Stimulated activated naive B cell treated with anti-CD40 and anti-IgM and Interleukin-4, amounts not matched to agents 10 μg/mL and 1 μg/mL and 100 μg/mL, for 72 hours (primary cell): ENCODE measurements around the gene KCTD21.
A peak's percentile ranks its signal among the peaks of the same experiment; 100 is the strongest.

Source experiments
- ATAC-seq, 2 donors: fragments of 150-1000 bp; cut with Tn5 transposase; replicated peaks; 2 replicates each; pipeline ENCODE4 v1.10.0; 2021; ENCODE audit warnings: moderate library complexity in 1 of 2
- DNase-seq: peaks from one replicate; pipeline ENCODE4 v3.0.0; 2021
- H3K27ac Mint-ChIP-seq: one replicate; pipeline ENCODE4 v1.8.0; 2022; ENCODE audit warnings: mild to moderate bottlenecking, mixed read lengths
- H3K27me3 Mint-ChIP-seq, 2 donors: one replicate each; pipeline ENCODE4 v1.8.0; 2022; ENCODE audit warnings: mixed read lengths in 2 of 2
- H3K36me3 Mint-ChIP-seq, 2 donors: one replicate each; pipeline ENCODE4 v1.8.0; 2022; ENCODE audit warnings: mixed read lengths in 2 of 2, mild to moderate bottlenecking in 1 of 2
- H3K4me1 Mint-ChIP-seq, 2 donors: one replicate each; pipeline ENCODE4 v1.8.0; 2022; ENCODE audit warnings: mixed read lengths in 2 of 2, mild to moderate bottlenecking in 1 of 2
- H3K4me3 Mint-ChIP-seq, 2 donors: one replicate each; pipeline ENCODE4 v1.8.0; 2022; ENCODE audit warnings: mild to moderate bottlenecking in 2 of 2, mixed read lengths in 2 of 2, moderate library complexity in 1 of 2
- H3K9me3 Mint-ChIP-seq, 2 donors: one replicate each; pipeline ENCODE4 v1.8.0; 2022; ENCODE audit warnings: mixed read lengths in 2 of 2, mild to moderate bottlenecking in 1 of 2

Gene KCTD21

DNA sequence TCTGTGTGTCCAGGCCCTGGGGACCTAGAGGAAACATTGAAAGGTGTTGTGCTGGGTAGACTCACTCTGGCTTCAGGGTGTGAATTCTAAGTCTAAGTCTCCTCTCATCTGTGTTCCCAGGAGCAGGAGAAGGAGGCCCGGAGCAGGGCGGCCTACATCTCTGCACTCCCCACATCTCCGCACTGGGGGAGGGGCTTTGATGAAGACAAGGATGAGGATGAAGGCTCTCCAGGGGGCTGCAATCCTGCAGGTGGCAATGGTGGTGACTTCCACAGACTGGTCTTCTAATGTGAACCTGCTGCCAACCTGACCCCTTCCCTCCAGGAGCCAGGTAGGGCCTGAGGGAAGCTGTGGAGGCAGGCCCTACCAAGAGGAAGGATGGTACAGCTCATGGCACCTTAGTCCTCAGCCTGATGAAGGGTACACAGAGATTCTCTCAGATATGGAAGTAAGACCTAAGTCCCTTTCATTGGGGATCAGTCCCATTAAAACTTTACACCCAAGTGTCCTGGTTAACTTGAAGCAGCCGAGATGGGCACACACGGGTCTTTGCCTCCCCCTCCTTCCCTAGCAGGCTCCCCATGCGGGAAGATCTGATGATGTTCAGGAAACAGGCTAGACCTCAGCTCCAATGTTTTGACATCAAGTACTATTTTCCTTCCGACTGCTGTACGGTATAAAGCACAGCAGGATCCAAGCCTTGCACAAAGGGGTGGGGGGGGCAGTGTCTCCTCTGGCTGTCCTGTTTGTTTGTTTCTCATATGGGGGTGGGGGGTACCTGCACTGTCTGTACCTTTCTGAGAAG is 25.3 kb upstream of the KCTD21 start:
- no peak overlapping the region for H3K27ac Mint-ChIP-seq
- DNase-seq = no peak
- no peak for ATAC-seq
- H3K9me3 Mint-ChIP-seq = no peaks in the 10 kb centered on the region
- H3K27me3 Mint-ChIP-seq = no peaks in the 10 kb centered on the region
- H3K4me1 Mint-ChIP-seq = peaks cover 0 to 2% of the 10 kb centered on the region in 2 donors
- peaks cover 28 to 63% of the 10 kb centered on the region in 2 donors for H3K36me3 Mint-ChIP-seq
- H3K4me3 Mint-ChIP-seq = no peak overlapping the region

DNA sequence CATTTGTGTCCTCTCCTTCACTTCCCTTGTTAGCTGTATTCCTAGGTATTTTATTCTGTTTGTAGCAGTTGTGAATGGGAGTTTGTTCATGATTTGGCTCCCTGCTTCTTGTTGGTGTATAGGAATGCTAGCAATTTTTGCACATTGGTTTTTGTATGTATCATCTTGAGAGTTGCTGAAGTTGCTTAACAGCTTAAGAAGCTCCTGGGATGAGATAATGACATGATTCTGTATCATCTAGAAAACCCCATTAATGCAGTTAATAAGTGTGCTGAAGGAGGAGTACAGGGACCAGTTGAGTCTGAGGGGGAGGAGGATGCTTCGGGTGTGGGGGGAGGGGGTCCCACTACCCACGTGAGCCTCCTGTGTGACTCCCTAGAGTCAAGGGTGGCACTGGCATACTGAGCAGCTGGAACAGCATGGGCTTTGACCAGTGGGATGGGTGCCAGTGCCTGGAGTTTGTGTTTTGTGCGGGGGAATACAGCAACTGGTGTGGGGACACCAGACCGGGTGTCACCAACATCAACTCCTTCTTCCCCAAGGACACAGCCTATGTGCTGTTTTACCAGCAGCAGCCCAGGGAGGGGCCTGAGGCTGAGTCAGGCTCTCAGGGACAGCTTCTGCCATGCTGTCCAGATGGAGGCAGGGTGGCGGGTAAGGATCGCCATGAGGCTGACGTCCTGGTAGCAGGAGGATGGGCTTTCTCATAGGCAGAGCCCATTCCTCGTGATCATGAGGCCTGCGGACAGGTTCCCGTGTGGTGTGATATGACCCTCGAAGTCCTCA is 24.4 kb upstream of the KCTD21 start:
- H3K4me1 Mint-ChIP-seq = peaks cover 0 to 2% of the 10 kb centered on the region in 2 donors
- no peak overlapping the region for H3K4me3 Mint-ChIP-seq
- no peak for ATAC-seq
- H3K27ac Mint-ChIP-seq = peak overlapping the region; percentile 43
- no peaks in the 10 kb centered on the region for H3K27me3 Mint-ChIP-seq
- no peak for DNase-seq
- no peaks in the 10 kb centered on the region for H3K9me3 Mint-ChIP-seq
- H3K36me3 Mint-ChIP-seq = peaks cover 24 to 60% of the 10 kb centered on the region in 2 donors

- ATAC-seq = no peak
- peaks cover 26 to 62% of the 10 kb centered on the region in 2 donors for H3K36me3 Mint-ChIP-seq
- no peaks in the 10 kb centered on the region for H3K27me3 Mint-ChIP-seq
- no peak for DNase-seq
- H3K27ac Mint-ChIP-seq = peak overlapping the region; percentile 25
- H3K4me1 Mint-ChIP-seq = no peaks in the 10 kb centered on the region
- no peak overlapping the region for H3K4me3 Mint-ChIP-seq
- no peaks in the 10 kb centered on the region for H3K9me3 Mint-ChIP-seq
These were observed 23.1 kb upstream of the KCTD21 start for GRCh38 chr11:78211565-78211964.

GRCh38 chr11:78210000-78210608 is 21.7 kb upstream of the KCTD21 start:
- ATAC-seq = no peak
- no peaks in the 10 kb centered on the region for H3K27me3 Mint-ChIP-seq
- H3K36me3 Mint-ChIP-seq = peaks cover 26 to 58% of the 10 kb centered on the region in 2 donors
- H3K4me3 Mint-ChIP-seq = no peak overlapping the region
- DNase-seq = no peak
- H3K4me1 Mint-ChIP-seq = no peaks in the 10 kb centered on the region
- peak overlapping the region; percentile 48 for H3K27ac Mint-ChIP-seq
- H3K9me3 Mint-ChIP-seq = no peaks in the 10 kb centered on the region

DNA sequence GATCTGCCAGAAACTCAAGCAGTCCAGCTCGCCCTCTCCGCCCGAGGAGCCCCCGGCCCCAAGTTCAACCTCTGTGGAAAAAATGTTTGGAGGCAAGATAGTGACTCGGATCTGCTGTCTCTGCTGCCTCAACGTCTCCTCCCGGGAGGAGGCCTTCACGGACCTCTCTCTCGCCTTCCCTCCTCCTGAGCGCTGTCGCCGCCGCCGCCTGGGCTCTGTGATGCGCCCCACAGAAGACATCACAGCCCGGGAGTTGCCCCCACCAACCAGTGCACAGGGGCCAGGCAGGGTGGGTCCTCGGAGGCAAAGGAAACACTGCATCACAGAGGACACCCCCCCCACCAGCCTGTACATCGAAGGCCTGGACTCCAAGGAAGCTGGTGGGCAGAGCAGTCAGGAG is 21.1 kb upstream of the KCTD21 start:
- Mint-ChIP-seq H3K4me1 (no peaks in the 10 kb centered on the region), H3K27ac (no peak overlapping the region), H3K36me3 (peaks cover 26 to 55% of the 10 kb centered on the region in 2 donors), H3K27me3 (no peaks in the 10 kb centered on the region), H3K4me3 (no peak overlapping the region), H3K9me3 (no peaks in the 10 kb centered on the region)
- ATAC-seq (no peak), DNase-seq (no peak)

DNA sequence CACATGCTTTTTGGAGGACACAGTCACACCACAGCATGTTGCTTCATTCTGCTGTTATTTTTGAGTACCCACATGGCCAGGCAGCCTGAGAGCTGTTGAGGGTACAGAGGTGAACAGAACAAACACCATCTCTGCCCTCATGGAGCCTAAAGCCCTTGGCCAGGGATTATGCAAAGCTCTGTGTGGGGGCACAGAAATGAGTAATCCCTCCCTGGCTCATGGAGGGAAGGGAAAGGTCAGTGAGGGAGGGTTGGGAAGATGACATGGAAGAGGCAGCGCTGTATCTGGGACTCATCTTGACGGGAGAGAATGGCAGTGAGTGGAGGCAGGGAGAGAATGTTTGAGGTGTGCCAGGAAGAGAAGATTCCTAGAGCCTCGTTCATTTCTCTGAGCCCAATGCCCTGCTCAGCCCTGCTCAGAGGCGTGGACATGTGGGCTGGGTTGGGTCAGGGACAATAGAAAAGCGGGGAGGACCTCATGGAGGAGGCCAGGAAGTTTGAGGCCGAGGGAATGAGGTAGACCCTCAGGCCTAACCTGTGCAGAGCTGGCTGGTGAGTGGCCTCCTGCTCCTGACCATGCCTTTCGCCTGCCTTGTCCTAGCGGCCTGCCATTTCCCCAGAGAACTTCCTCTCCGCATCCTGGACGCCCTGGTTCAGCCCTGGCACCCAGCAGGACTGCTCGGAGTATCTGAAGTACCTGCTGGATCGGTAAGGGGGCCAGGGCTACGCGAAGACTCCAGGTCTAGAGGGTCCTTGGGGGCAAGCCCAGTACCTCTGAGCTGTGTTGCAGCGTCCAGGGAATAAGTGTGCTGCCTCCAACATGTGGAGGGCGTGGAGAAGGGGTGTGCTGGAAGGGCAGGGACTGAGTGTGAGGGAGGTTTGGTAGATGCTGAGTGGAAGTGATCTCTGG is 20.1 kb upstream of the KCTD21 start:
- H3K27ac Mint-ChIP-seq = no peak overlapping the region
- H3K9me3 Mint-ChIP-seq = no peaks in the 10 kb centered on the region
- H3K36me3 Mint-ChIP-seq = peaks cover 26 to 55% of the 10 kb centered on the region in 2 donors
- H3K4me3 Mint-ChIP-seq = no peak overlapping the region
- no peaks in the 10 kb centered on the region for H3K27me3 Mint-ChIP-seq
- ATAC-seq (no peak), DNase-seq (no peak)
- H3K4me1 Mint-ChIP-seq = no peaks in the 10 kb centered on the region

GRCh38 chr11:78207532-78208256 is 19.3 kb upstream of the KCTD21 start:
- no peak overlapping the region for H3K27ac Mint-ChIP-seq
- no peak for ATAC-seq

GRCh38 chr11:78205691-78206090 is 17.3 kb upstream of the KCTD21 start:
- DNase-seq (no peak), ATAC-seq (no peak)
- Mint-ChIP-seq H3K9me3 (no peaks in the 10 kb centered on the region), H3K4me1 (peaks cover 13 to 23% of the 10 kb centered on the region in 2 donors), H3K4me3 (no peak overlapping the region), H3K27me3 (no peaks in the 10 kb centered on the region), H3K36me3 (peaks cover 32 to 54% of the 10 kb centered on the region in 2 donors), H3K27ac (no peak overlapping the region)

More at GRCh38 chr11:78207532-78208256, 19.3 kb upstream of the KCTD21 start:
- Mint-ChIP-seq H3K4me1 (peaks cover 5 to 6% of the 10 kb centered on the region in 2 donors), H3K27me3 (no peaks in the 10 kb centered on the region), H3K9me3 (no peaks in the 10 kb centered on the region), H3K36me3 (peaks cover 25 to 60% of the 10 kb centered on the region in 2 donors), H3K4me3 (no peak overlapping the region)
- no peak for DNase-seq

- H3K27ac Mint-ChIP-seq = no peak overlapping the region
- no peaks in the 10 kb centered on the region for H3K9me3 Mint-ChIP-seq
- no peak for ATAC-seq
- no peak overlapping the region for H3K4me3 Mint-ChIP-seq
- DNase-seq = no peak
- peaks cover 31 to 53% of the 10 kb centered on the region in 2 donors for H3K36me3 Mint-ChIP-seq
- peaks cover 13 to 23% of the 10 kb centered on the region in 2 donors for H3K4me1 Mint-ChIP-seq
- no peaks in the 10 kb centered on the region for H3K27me3 Mint-ChIP-seq
These were observed 16.8 kb upstream of the KCTD21 start for GRCh38 chr11:78205256-78205655.

DNA sequence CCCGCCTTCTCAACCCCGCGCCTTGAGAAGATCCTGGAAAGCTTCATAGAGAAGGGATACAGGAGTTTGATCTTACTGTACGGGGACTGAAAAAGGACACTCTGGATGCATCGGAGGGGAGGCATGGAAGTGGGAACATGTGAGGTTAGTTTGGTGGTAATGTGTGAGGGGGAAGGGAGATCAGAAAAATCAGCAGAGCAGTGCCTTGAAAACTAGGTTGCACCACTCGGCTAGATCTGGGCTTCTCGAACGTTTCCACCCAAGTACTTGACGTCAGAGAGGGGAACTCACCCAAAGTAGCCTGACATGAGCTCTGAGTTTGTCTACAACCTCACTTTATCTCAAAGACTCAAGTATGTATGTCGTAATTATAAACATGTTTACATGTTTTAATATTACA is 14.8 kb upstream of the KCTD21 start:
- H3K4me3 Mint-ChIP-seq = no peak overlapping the region
- peaks cover 13 to 23% of the 10 kb centered on the region in 2 donors for H3K4me1 Mint-ChIP-seq
- no peaks in the 10 kb centered on the region for H3K27me3 Mint-ChIP-seq
- no peak overlapping the region for H3K27ac Mint-ChIP-seq
- no peaks in the 10 kb centered on the region for H3K9me3 Mint-ChIP-seq
- peak; percentile 44 to 45 for ATAC-seq
- DNase-seq = no peak
- peaks cover 27 to 47% of the 10 kb centered on the region in 2 donors for H3K36me3 Mint-ChIP-seq

DNA sequence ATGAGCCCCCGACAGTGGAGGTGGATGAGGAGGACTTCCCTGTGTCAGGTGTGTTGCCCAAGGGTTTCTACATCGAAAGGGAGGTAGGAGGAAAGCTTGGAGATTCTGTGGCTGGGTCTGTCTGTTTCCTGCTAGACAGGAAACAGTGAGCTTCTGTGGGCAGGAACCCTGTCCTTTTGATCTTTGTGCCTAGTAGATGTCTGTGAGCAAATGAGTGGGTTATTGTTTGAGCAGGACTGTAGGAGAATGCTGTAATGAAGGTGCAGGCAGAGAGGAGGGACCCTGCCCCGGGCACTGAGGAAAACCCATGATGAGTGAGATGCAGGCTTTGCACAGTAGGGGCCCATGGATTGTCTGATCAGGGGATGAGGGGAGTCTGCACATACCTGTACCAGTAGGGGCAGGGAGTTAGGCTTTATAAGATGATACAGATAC is 14.3 kb upstream of the KCTD21 start:
- DNase-seq (no peak), ATAC-seq (peak; percentile 51 to 52)
- peaks cover 13 to 23% of the 10 kb centered on the region in 2 donors for H3K4me1 Mint-ChIP-seq
- no peaks in the 10 kb centered on the region for H3K27me3 Mint-ChIP-seq
- H3K4me3 Mint-ChIP-seq = peak overlapping the region in 1 of 2 donors; percentile 5
- H3K9me3 Mint-ChIP-seq = no peaks in the 10 kb centered on the region
- peaks cover 27 to 50% of the 10 kb centered on the region in 2 donors for H3K36me3 Mint-ChIP-seq
- H3K27ac Mint-ChIP-seq = no peak overlapping the region

GRCh38 chr11:78201096-78201818 is 12.8 kb upstream of the KCTD21 start:
- Mint-ChIP-seq H3K36me3 (peaks cover 29 to 48% of the 10 kb centered on the region in 2 donors), H3K27me3 (no peaks in the 10 kb centered on the region), H3K9me3 (no peaks in the 10 kb centered on the region), H3K27ac (no peak overlapping the region), H3K4me1 (peaks cover 17 to 23% of the 10 kb centered on the region in 2 donors), H3K4me3 (no peak overlapping the region)
- no peak for DNase-seq
- no peak for ATAC-seq
